Activated naive CD8-positive, alpha-beta T cell treated with anti-CD3 and anti-CD28 coated beads, Interleukin-2, amount 50 U/mL, for 24 hours (primary cell): Measurements from ENCODE around the gene CACNA1D.

Experiments
- ATAC-seq: fragments of 150-1000 bp; cut with Tn5 transposase; one replicate; pipeline ENCODE4 v1.10.0; 2021
- DNase-seq: peaks from one replicate; pipeline ENCODE4 v3.0.0; 2021
- H3K27ac Mint-ChIP-seq: one replicate; pipeline ENCODE4 v1.8.0; 2021; ENCODE audit warnings: mild to moderate bottlenecking, mixed read lengths
- H3K27me3 Mint-ChIP-seq: one replicate; pipeline ENCODE4 v1.8.0; 2021; ENCODE audit warnings: mixed read lengths
- H3K36me3 Mint-ChIP-seq: one replicate; pipeline ENCODE4 v1.8.0; 2021; ENCODE audit warnings: low read depth, mixed read lengths
- H3K4me1 Mint-ChIP-seq: one replicate; pipeline ENCODE4 v1.8.0; 2021; ENCODE audit warnings: mixed read lengths
- H3K4me3 Mint-ChIP-seq: one replicate; pipeline ENCODE4 v1.8.0; 2021; ENCODE audit warnings: mild to moderate bottlenecking, moderate library complexity, mixed read lengths
- H3K9me3 Mint-ChIP-seq: one replicate; pipeline ENCODE4 v1.8.0; 2021; ENCODE audit warnings: mixed read lengths

Gene CACNA1D

DNA sequence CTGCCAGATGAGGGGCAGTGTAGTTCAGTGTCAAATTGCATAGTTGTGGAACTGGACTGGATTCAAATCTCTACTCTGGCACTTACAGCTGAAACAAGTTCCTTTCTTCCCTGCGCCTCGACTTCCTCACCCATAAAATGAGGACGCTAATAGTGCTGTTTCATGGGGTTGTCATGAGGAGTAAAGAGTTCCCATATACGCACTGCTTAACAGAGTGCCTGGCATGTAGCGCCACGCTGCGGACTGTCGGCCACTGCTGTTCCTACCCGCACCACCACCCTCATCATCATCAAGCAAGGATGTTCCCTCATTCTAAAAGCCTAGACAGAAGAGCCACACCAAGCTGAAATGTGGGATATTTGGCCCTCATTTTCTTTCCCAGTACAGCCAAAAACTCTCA, 259.9 kb downstream of the CACNA1D start:
- Mint-ChIP-seq H3K27ac (no peak overlapping the region), H3K4me3 (no peak overlapping the region)
- no peak for DNase-seq

DNA sequence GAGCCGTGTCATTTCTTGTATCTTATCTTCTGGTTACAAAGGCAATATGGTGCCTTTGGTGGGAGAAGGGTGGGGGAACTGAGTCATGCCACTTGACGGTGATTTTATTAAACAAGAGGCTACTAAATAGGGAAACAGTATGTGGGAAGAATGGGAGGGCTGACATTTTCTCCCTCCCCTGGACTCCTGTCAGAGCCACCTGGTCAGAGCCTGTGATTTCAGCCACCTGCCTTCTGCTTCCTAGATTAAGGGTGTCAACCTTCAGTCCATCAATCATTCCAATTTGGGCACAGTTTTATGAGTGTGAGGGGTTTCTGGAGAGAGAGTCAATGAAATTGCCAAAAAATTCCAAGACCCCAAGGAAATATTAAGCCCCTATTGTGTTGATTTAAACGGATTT, 264.4 kb downstream of the CACNA1D start:
- H3K4me1 Mint-ChIP-seq: peaks cover 6% of the 10 kb centered on the region
- no peak overlapping the region for H3K27ac Mint-ChIP-seq

More for the DNA sequence above, 259.9 kb downstream of the CACNA1D start:
- Mint-ChIP-seq H3K9me3 (no peaks in the 10 kb centered on the region), H3K4me1 (peaks cover 24% of the 10 kb centered on the region), H3K36me3 (no peaks in the 10 kb centered on the region), H3K27me3 (no peaks in the 10 kb centered on the region)
- no peak for ATAC-seq

DNA sequence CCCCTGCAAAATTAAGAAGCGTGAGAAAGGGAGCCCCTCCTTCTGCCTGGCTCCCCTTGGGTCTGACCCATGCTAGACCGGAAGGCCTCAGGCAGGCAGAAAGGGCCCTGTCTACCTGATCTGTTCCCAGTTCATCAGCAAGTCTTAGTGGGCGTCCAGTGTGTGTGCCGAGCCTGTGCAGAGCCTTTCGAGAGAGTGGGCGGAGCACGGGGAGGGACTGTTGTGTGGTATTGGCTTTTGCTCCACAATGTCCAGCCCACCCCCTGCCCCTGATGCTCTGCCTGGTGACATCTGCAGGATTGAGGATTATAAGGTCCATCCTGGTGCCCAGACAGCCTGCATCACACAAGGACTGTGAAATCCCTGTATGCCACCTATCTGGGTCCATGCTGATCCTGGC, 268.9 kb downstream of the CACNA1D start:
- no peaks in the 10 kb centered on the region for H3K9me3 Mint-ChIP-seq
- no peak overlapping the region for H3K27ac Mint-ChIP-seq
- no peak overlapping the region for H3K4me3 Mint-ChIP-seq

More for the DNA sequence above, 264.4 kb downstream of the CACNA1D start:
- ATAC-seq: no peak
- no peak overlapping the region for H3K4me3 Mint-ChIP-seq
- DNase-seq: no peak
- H3K9me3 Mint-ChIP-seq: no peaks in the 10 kb centered on the region
- H3K27me3 Mint-ChIP-seq: no peaks in the 10 kb centered on the region
- H3K36me3 Mint-ChIP-seq: no peaks in the 10 kb centered on the region

DNA sequence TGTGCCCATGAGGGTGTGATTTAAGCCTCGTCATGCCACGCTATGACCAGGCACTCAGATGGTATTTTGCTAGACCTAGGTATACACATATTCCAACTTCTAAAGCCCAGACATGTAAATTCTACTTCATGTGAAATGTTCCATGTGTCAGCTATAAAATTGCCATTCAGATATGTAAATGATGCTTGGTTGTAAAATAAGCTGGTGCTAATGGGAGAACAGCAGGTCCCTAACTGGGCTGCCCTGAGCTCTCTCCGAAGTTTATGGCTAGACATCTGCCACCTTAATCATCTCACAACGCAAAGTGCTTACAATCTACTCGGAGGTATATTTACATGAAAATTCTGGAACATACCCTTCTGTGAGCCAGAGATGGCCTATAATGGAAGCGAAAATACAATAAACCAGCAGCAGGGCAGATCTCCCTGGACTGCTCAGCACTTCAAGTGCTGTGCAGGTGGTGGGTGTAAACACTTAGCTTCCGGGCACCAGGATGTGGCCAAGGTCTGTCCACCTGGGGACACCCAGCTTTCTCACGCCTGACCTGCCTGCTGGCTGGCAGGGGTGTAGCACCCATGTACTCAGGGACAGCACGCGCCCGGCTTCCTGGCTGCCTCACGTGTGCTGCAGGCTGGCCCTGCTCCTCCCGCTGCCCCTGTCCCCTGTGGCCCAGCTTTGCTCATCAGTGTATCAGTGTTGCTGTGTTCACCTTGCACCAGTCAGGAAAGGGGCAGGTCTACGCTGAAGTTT, 269.8 kb downstream of the CACNA1D start:
- no peaks in the 10 kb centered on the region for H3K9me3 Mint-ChIP-seq
- ATAC-seq (no peak), DNase-seq (no peak)
- H3K4me3 Mint-ChIP-seq: no peak overlapping the region
- H3K36me3 Mint-ChIP-seq: no peaks in the 10 kb centered on the region
- no peaks in the 10 kb centered on the region for H3K27me3 Mint-ChIP-seq
- H3K27ac Mint-ChIP-seq: no peak overlapping the region
- no peaks in the 10 kb centered on the region for H3K4me1 Mint-ChIP-seq

More for the DNA sequence above, 268.9 kb downstream of the CACNA1D start:
- DNase-seq: no peak
- no peak for ATAC-seq
- no peaks in the 10 kb centered on the region for H3K27me3 Mint-ChIP-seq
- H3K4me1 Mint-ChIP-seq: no peaks in the 10 kb centered on the region
- no peaks in the 10 kb centered on the region for H3K36me3 Mint-ChIP-seq

DNA sequence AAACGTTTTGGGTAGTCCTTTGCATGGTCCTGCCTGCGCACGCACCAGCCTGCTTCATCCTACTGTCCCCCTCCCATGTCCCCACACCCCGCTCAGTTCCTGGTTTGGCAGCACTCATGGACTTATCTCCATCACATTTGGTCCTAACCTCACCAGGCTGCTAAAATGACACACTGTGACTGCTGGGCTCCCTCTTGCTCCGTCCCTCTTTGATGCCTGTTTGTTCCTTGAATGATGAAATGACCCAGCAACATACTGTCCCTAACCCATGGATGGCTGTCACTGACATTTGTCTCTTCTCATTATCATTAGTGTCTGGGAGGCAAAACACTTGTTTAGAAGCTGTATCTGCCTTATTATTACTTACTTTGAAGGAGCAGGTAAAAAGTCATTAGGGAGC, 271.3 kb downstream of the CACNA1D start:
- H3K36me3 Mint-ChIP-seq: no peaks in the 10 kb centered on the region
- no peaks in the 10 kb centered on the region for H3K4me1 Mint-ChIP-seq
- no peak overlapping the region for H3K27ac Mint-ChIP-seq
- no peak overlapping the region for H3K4me3 Mint-ChIP-seq
- ATAC-seq (no peak), DNase-seq (no peak)
- H3K27me3 Mint-ChIP-seq: no peaks in the 10 kb centered on the region
- H3K9me3 Mint-ChIP-seq: no peaks in the 10 kb centered on the region

- DNase-seq: no peak
- Mint-ChIP-seq H3K4me1 (no peaks in the 10 kb centered on the region), H3K9me3 (no peaks in the 10 kb centered on the region), H3K4me3 (no peak overlapping the region), H3K36me3 (no peaks in the 10 kb centered on the region), H3K27me3 (no peaks in the 10 kb centered on the region), H3K27ac (no peak overlapping the region)
- no peak for ATAC-seq
Observed at GRCh38 chr3:53766706-53767105, 272.3 kb downstream of the CACNA1D start.

- Mint-ChIP-seq H3K4me1 (peaks cover 2% of the 10 kb centered on the region), H3K4me3 (no peak overlapping the region)
- no peak for ATAC-seq
Observed at GRCh38 chr3:53768478-53769459, 274.4 kb downstream of the CACNA1D start.

DNA sequence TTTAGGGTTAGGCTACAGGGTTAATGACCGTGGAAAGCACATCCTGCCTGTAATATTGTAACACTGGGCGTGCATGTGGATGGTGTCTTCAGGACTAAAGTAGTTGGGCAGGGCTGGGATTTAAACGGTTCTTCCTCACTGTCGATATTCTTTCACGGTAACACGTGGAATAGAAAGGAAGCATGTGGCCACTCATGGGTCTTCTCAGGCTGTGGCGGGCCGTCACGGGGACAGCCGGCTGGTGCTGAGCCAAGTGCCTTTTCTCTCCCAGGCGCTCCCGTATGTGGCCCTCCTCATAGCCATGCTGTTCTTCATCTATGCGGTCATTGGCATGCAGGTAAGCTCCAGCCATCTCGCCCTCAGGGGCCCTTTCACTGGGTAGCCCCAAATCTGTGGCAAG, 278.2 kb downstream of the CACNA1D start:
- no peaks in the 10 kb centered on the region for H3K36me3 Mint-ChIP-seq
- H3K4me3 Mint-ChIP-seq: no peak overlapping the region
- DNase-seq (no peak), ATAC-seq (no peak)
- no peaks in the 10 kb centered on the region for H3K27me3 Mint-ChIP-seq
- H3K27ac Mint-ChIP-seq: no peak overlapping the region
- no peaks in the 10 kb centered on the region for H3K9me3 Mint-ChIP-seq
- peaks cover 2% of the 10 kb centered on the region for H3K4me1 Mint-ChIP-seq

More at GRCh38 chr3:53768478-53769459, 274.4 kb downstream of the CACNA1D start:
- no peak for DNase-seq
- Mint-ChIP-seq H3K27me3 (no peaks in the 10 kb centered on the region), H3K36me3 (no peaks in the 10 kb centered on the region), H3K9me3 (no peaks in the 10 kb centered on the region), H3K27ac (no peak overlapping the region)

DNA sequence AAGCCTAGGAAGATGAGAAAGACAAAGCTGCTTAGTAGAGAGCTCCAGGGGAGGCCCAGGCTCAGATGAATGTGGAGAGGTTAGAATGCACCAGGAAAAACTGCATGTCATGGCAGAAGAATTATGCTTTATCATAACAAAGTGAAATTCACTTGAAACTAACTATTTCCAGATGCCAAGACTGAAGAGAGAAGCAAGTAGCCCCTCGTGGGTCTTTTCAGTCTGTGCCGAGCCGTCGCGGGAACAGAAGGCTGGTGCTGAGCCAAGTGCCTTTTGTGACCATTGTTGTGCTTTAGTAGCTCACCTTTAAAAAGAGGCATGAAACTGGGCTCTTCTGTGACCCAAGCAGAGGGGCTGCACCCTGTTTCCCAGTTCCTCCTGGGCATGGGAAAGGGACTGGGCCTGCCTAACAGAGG, 278.6 kb downstream of the CACNA1D start:
- no peak overlapping the region for H3K4me3 Mint-ChIP-seq
- H3K9me3 Mint-ChIP-seq: no peaks in the 10 kb centered on the region
- H3K27me3 Mint-ChIP-seq: no peaks in the 10 kb centered on the region
- H3K36me3 Mint-ChIP-seq: no peaks in the 10 kb centered on the region
- DNase-seq (no peak), ATAC-seq (no peak)
- H3K4me1 Mint-ChIP-seq: peaks cover 2% of the 10 kb centered on the region
- no peak overlapping the region for H3K27ac Mint-ChIP-seq

GRCh38 chr3:53773611-53774368, 279.4 kb downstream of the CACNA1D start:
- no peak for DNase-seq
- ATAC-seq: no peak
- H3K4me1 Mint-ChIP-seq: peaks cover 2% of the 10 kb centered on the region
- no peak overlapping the region for H3K27ac Mint-ChIP-seq
- H3K36me3 Mint-ChIP-seq: no peaks in the 10 kb centered on the region
- no peaks in the 10 kb centered on the region for H3K27me3 Mint-ChIP-seq
- H3K4me3 Mint-ChIP-seq: no peak overlapping the region
- H3K9me3 Mint-ChIP-seq: no peaks in the 10 kb centered on the region

- H3K27me3 Mint-ChIP-seq: no peaks in the 10 kb centered on the region
- no peak overlapping the region for H3K27ac Mint-ChIP-seq
- H3K9me3 Mint-ChIP-seq: no peaks in the 10 kb centered on the region
- H3K36me3 Mint-ChIP-seq: no peaks in the 10 kb centered on the region
- no peak for DNase-seq
- peaks cover 2% of the 10 kb centered on the region for H3K4me1 Mint-ChIP-seq
- ATAC-seq: no peak
- H3K4me3 Mint-ChIP-seq: no peak overlapping the region
Observed at GRCh38 chr3:53774414-53774813, 280.0 kb downstream of the CACNA1D start.

GRCh38 chr3:53775018-53775417, 280.6 kb downstream of the CACNA1D start:
- no peaks in the 10 kb centered on the region for H3K9me3 Mint-ChIP-seq
- DNase-seq (no peak), ATAC-seq (no peak)
- H3K27ac Mint-ChIP-seq: no peak overlapping the region
- peaks cover 2% of the 10 kb centered on the region for H3K4me1 Mint-ChIP-seq
- H3K4me3 Mint-ChIP-seq: no peak overlapping the region
- no peaks in the 10 kb centered on the region for H3K27me3 Mint-ChIP-seq
- no peaks in the 10 kb centered on the region for H3K36me3 Mint-ChIP-seq

GRCh38 chr3:53775834-53776251, 281.4 kb downstream of the CACNA1D start:
- H3K9me3 Mint-ChIP-seq: no peaks in the 10 kb centered on the region
- H3K27me3 Mint-ChIP-seq: peaks cover 2% of the 10 kb centered on the region
- no peak overlapping the region for H3K27ac Mint-ChIP-seq
- no peaks in the 10 kb centered on the region for H3K36me3 Mint-ChIP-seq
- ATAC-seq (no peak), DNase-seq (no peak)
- peaks cover 2% of the 10 kb centered on the region for H3K4me1 Mint-ChIP-seq
- no peak overlapping the region for H3K4me3 Mint-ChIP-seq

- H3K4me3 Mint-ChIP-seq: no peak overlapping the region
- H3K9me3 Mint-ChIP-seq: no peaks in the 10 kb centered on the region
- H3K27me3 Mint-ChIP-seq: peaks cover 2% of the 10 kb centered on the region
- H3K27ac Mint-ChIP-seq: no peak overlapping the region
- ATAC-seq (no peak), DNase-seq (no peak)
- H3K4me1 Mint-ChIP-seq: peaks cover 2% of the 10 kb centered on the region
- H3K36me3 Mint-ChIP-seq: no peaks in the 10 kb centered on the region
Observed at GRCh38 chr3:53776494-53777101, 282.2 kb downstream of the CACNA1D start.
